ENCODE results near the gene CKAP2L.

DNA sequence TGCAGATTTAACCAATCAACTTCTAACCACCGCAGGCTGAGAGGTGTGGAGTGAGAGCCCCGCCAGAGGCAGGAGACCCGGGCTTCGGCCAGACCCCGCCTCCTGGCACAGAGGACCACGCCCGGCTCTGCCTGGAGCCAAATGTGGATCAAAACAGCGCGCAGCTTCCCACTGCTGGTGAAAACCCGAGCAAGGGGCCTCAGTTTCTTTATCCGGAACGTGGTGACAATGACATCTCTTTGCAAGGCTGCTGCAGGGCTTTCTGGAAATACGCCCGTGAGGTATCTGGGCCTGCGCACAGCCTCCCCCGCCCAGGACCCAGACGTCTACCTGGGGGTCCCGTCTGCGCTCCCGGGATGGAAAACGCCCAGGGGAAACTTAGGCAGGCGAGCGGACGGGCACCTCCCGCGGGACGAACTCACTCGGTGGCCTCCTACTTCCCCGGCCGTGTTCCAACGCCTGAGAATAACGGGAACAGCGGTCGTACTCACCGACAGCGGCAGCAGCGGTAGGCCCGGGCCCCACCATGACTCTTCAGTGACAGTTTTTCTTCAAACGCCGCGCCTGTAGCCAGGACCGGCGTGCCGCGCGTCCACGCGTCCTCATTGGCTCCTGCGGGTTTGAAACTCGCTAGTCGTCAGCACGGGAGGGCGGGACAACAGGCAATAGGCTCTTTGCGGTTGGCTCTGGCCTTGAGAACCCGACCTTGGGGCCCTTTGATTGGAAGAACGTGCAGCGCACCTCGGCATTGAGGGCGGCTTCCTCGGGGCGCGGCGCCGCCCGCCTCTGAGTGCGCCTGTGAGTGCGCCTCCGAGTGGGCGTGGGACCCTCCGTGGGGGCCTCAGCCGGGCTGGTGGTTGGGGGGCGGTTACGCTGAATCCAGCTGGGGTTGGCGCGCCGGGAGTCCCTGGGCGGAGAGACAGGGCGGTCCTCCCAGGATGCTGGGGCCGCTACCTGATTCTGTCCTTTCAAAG, at the start of gene CKAP2L:
- TF ChIP-seq EZH2 (IDR thresholded peaks at IDR 0.05; ENCODE audit: insufficient read depth, low read length): no peak
- TF ChIP-seq, protein P1, sequence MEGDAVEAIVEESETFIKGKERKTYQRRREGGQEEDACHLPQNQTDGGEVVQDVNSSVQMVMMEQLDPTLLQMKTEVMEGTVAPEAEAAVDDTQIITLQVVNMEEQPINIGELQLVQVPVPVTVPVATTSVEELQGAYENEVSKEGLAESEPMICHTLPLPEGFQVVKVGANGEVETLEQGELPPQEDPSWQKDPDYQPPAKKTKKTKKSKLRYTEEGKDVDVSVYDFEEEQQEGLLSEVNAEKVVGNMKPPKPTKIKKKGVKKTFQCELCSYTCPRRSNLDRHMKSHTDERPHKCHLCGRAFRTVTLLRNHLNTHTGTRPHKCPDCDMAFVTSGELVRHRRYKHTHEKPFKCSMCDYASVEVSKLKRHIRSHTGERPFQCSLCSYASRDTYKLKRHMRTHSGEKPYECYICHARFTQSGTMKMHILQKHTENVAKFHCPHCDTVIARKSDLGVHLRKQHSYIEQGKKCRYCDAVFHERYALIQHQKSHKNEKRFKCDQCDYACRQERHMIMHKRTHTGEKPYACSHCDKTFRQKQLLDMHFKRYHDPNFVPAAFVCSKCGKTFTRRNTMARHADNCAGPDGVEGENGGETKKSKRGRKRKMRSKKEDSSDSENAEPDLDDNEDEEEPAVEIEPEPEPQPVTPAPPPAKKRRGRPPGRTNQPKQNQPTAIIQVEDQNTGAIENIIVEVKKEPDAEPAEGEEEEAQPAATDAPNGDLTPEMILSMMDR (IDR thresholded peaks at IDR 0.05; ENCODE audit: insufficient read depth, low read depth, low read length): no peak

Data from astrocyte (in vitro differentiated cells and primary cell).